GM18498 (cell line): Measurements from ENCODE around the gene MADD.

ENCODE experiments used
- ATAC-seq: cut with Tn5 transposase; IDR thresholded peaks from one replicate; pipeline ENCODE4 v1.9.1; 2021; ENCODE audit warnings: mild to moderate bottlenecking, moderate library complexity; ENCODE audit not compliant: unreplicated experiment

The MADD gene

DNA sequence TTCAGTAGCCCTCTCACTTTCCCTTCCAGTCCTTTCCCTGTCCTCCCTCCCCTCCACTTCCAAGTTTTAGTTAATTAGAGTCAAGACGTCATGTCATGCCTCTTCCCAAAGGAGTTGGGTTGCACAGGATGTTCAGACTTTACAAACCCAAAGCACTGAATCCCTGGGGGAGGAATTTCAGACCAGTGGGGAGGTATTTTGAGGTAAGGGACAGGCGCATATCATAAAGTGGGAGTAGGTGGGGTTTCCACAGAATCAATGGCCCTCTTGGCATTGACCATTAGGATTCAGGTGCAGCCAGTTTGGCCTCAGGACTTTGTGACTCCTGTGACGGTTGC, 20.6 kb upstream of the MADD start:
- ATAC-seq: no peak

- ATAC-seq: no peak
Observed at GRCh38 chr11:47251751-47252150, 18.2 kb upstream of the MADD start.

GRCh38 chr11:47253660-47254059, 16.3 kb upstream of the MADD start:
- ATAC-seq: no peak

DNA sequence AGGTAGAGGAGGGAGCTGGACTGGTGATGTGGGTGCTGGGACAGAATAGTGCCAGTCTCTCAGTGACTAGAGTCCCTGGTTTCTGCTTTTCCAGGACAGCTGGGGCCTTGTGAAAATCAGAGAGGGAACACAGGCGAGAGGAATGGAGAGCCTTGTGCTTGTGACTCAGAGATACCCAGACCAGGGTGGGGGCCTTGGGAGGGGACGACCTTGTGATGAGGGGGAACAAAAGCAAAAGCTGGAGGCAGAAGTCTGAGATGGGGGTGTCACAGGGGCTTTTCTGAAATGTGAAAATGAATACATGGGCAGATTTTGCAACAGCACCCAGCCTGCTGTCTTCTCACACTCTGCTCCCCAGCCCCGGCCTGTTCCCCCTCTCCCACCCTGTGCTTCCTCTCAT, 15.5 kb upstream of the MADD start:
- ATAC-seq: no peak

DNA sequence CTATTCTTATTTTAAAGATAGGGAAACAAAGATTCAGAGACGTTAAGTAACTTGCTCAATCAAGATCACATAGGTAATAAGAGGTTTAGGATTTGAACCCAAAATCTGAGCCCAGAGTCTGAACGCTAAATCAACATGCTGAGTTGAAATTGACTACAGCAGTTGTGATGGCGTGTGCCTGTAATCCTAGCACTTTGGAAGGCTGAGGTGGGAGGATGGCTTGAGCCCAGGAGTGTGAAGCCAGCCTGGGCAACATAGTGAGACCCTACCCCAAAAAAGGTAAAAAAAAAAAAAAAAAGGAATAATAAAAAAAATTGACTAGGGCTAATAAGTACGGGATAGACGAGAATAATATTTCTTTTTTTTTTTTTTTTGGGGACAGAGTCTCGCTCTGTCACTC, 13.6 kb upstream of the MADD start:
- ATAC-seq: no peak

GRCh38 chr11:47257177-47257516, 12.8 kb upstream of the MADD start:
- no peak for ATAC-seq

- no peak for ATAC-seq
Observed at GRCh38 chr11:47257517-47258316, 12.2 kb upstream of the MADD start, which contains the start of gene NR1H3. Gene NR1H3, plus strand, starts transcription at chr11:47257996. Its CDS starts 1,221 bp downstream, at chr11:47259217.

DNA sequence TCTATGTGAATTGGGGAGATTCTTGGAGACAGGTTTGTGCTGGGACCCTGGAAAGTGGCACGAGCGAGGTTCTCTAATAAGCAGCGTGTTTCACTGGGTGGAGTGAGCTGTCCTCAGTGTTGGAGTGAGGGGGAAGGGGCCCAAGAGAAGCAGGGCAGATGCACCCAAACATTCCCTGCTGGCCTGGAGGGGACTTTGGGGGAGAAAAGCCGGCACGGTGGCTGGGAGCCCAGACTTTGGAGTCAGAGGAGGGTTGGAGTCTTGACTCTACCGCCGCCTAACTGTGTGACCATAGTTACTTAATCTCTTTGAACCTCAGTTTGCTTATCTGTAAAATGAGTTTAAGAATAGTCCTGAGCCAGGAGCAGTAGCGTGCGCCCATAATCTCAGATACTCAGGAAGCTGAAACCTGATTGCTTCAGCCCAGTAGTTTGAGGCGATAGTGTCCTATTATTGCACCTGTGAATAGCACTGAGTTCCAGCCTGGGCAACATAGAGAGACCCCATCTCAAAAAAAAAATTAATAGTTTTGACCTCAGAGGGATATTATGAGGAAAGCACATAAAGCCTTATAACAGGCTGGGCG, 11.5 kb upstream of the MADD start:
- no peak for ATAC-seq

DNA sequence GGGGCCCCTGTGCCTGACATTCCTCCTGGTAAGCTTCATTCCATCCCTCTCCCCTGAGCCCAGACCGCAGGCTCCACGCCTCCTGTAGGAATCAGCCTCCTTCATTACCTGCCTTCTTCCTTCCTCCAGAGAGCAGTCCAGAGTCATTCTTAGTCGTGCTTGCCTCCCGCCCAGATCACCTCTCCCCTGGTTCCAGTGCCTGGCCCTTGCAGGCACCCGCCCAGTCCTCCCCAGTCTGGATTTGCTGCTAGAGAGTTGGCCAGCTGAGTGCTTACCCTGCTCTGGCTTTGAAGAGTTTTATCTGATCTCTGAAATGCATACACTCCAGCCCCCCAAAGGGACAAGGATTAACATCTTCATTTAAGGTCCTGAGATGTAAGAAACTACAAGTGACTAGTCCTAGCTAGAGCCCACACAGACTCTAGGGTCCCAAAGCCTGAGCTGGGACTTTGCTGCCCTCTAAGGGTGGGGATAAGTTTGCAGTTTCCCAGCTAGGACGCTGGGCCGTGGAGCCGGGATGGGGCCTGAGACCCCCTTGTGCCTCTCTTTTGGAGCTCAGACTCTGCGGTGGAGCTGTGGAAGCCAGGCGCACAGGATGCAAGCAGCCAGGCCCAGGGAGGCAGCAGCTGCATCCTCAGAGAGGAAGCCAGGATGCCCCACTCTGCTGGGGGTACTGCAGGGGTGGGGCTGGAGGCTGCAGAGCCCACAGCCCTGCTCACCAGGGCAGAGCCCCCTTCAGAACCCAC, 10.5 kb upstream of the MADD start:
- no peak for ATAC-seq

GRCh38 chr11:47260366-47260765, 9.6 kb upstream of the MADD start:
- no peak for ATAC-seq

DNA sequence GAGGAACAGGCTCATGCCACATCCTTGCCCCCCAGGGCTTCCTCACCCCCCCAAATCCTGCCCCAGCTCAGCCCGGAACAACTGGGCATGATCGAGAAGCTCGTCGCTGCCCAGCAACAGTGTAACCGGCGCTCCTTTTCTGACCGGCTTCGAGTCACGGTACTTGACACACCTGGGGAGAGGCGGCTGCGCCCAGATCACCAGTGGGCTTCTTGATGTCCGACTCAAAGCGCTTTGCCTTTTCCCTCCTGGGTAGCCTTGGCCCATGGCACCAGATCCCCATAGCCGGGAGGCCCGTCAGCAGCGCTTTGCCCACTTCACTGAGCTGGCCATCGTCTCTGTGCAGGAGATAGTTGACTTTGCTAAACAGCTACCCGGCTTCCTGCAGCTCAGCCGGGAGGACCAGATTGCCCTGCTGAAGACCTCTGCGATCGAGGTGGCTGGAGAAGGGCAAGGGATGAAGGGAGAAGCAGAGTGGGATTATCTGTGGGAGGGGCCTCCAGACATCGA, 8.6 kb upstream of the MADD start:
- ATAC-seq: no peak

- no peak for ATAC-seq
Observed at GRCh38 chr11:47264119-47264518, 5.8 kb upstream of the MADD start.

- no peak for ATAC-seq
Observed at GRCh38 chr11:47264521-47264920, 5.4 kb upstream of the MADD start.

- no peak for ATAC-seq
Observed at GRCh38 chr11:47267876-47268275, 2.1 kb upstream of the MADD start.

GRCh38 chr11:47268448-47269001, 1.4 kb upstream of the MADD start:
- no peak for ATAC-seq

- peak; percentile 60 for ATAC-seq
Observed at GRCh38 chr11:47269002-47269828, 718 bp upstream of the MADD start.

DNA sequence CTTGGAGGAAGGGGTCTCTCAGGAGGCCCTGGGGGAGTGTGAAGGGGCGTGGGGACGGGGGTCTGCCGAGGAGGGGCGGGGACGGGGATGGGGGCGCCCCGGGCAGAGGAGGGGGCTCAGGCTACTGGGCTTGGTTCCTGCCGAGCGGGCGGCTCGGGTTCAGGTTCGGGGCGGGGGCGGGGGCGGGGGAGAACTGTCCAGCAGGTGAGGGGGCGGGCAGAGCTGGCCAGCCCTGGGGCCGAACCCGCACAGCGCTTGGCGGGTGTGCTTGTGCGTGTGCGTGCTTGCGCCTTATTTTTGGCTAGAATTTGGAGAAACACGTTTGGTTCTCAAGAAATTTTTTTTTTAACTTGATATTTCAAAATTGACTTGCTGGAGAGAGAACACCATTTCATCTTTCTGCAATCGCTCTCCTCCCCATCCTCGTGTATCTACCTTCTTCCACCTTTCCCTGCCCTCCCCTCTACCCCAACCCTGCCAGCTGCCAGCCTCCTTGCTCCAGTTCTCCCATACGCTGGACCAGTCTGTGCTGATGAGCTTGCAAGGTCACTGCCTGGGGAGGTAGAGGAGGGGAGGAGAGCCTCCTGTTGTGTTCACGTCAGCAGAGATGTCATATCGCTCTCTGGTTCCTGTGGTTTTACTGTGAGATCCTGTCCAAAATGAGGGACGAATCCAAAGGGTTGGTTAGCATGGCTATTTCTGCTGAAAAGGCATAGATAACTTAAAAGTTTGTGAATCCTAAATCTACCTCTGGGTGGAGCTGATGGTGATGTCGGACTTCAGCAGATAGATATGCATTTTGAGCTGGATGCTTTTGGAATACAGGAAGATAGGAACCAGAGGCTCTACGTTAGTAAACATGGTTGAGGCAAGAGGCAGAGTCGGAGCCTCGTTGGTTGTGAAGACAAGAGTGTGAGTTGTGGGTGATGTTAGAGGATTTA, 668 bp downstream of the MADD start:
- ATAC-seq: no peak

- no peak for ATAC-seq
Observed at GRCh38 chr11:47271328-47271727, 1.4 kb downstream of the MADD start.

GRCh38 chr11:47271961-47272661, 2.2 kb downstream of the MADD start:
- no peak for ATAC-seq
